Measurements from ENCODE around the gene ASTL.

The ASTL gene

GRCh38 chr2:96075199-96075771 is 63.0 kb downstream of the ASTL start:
- DNase-seq = no peak

GRCh38 chr2:96074156-96074555 is 64.1 kb downstream of the ASTL start:
- no peak for DNase-seq

GRCh38 chr2:96073170-96073775 is 65.0 kb downstream of the ASTL start:
- DNase-seq = no peak
